IMR-90 (cell line): ENCODE data around the gene OR13J1.

Experiments
- BHLHE40 ChIP-seq: fragments of 150-350 bp; IDR thresholded peaks from 2 replicates; pipeline ENCODE4 v1.6.1; 2016; ENCODE audit warnings: mild to moderate bottlenecking, low read depth, low read length
- CEBPB ChIP-seq: IDR thresholded peaks from 2 replicates; pipeline ENCODE4 v1.6.1; 2012; ENCODE audit warnings: low read depth, low read length, improper control_type of control experiment
- CHD1 ChIP-seq: IDR thresholded peaks from 2 replicates; pipeline ENCODE4 v1.6.1; 2012; ENCODE audit warnings: low read depth, low read length, improper control_type of control experiment
- ELK1 ChIP-seq: fragments of 150-350 bp; IDR thresholded peaks from 2 replicates; pipeline ENCODE4 v1.6.1; 2016; ENCODE audit warnings: low read depth, mild to moderate bottlenecking, low read length, moderate library complexity, borderline replicate concordance
- FOS ChIP-seq: fragments of 150-350 bp; IDR thresholded peaks from 2 replicates; pipeline ENCODE4 v1.6.1; 2016; ENCODE audit warnings: low read depth, low read length
- MAZ ChIP-seq: IDR thresholded peaks from 2 replicates; pipeline ENCODE4 v1.6.1; 2012; ENCODE audit warnings: low read depth, mild to moderate bottlenecking, low read length, improper control_type of control experiment, moderate library complexity, borderline replicate concordance
- MXI1 ChIP-seq: IDR thresholded peaks from 2 replicates; pipeline ENCODE4 v1.6.1; 2012; ENCODE audit warnings: low read depth, mild to moderate bottlenecking, low read length, moderate library complexity, borderline replicate concordance
- POLR2A ChIP-seq: IDR thresholded peaks from 2 replicates; pipeline ENCODE4 v1.6.1; 2012; ENCODE audit warnings: mild to moderate bottlenecking, low read depth, low read length
- RAD21 ChIP-seq: IDR thresholded peaks from 2 replicates; pipeline ENCODE4 v1.6.1; 2012; ENCODE audit warnings: low read length, improper control_type of control experiment
- RCOR1 ChIP-seq: IDR thresholded peaks from 2 replicates; pipeline ENCODE4 v1.6.1; 2012; ENCODE audit warnings: mild to moderate bottlenecking, low read length, improper control_type of control experiment; ENCODE audit not compliant: insufficient replicate concordance
- RFX5 ChIP-seq: IDR thresholded peaks from 2 replicates; pipeline ENCODE4 v1.8.0; 2012; ENCODE audit warnings: low read depth, mild to moderate bottlenecking, low read length, moderate library complexity
- SMC3 ChIP-seq: fragments of 150-350 bp; IDR thresholded peaks from 2 replicates; pipeline ENCODE4 v1.6.1; 2016; ENCODE audit warnings: low read depth, mild to moderate bottlenecking, antibody characterized with exemption, low read length, moderate library complexity
- USF2 ChIP-seq: fragments of 150-350 bp; IDR thresholded peaks from 2 replicates; pipeline ENCODE4 v1.6.1; 2017; ENCODE audit warnings: mild to moderate bottlenecking, antibody characterized with exemption, low read length, low read depth
- TF ChIP-seq, protein P1 (sequence below): conservative IDR thresholded peaks from 2 replicates; pipeline ENCODE4 v1.5.1; 2012; ENCODE audit warnings: mild to moderate bottlenecking, low read depth, low read length, improper control_type of control experiment

DNA sequence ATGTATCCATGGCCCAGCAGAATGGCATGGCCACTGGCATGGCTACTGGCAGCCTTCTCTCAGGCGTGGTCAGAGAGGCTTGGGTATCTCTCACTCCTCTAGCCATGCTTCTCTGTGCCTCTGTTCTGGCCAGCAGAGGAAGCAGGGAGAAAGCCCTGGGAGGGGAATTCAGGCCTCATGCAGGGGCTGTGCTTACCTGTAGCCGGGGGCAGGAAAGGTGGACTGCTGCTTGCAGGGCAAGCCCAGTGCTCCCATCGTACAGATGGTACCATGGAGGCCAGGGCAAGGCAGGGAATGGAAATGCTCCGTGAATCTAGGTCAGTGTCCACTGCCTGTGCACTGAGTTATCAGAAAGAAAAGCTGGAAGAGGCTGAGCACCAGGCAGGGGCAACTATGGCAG is 2.7 kb downstream of the OR13J1 start:
- TF ChIP-seq, protein P1, sequence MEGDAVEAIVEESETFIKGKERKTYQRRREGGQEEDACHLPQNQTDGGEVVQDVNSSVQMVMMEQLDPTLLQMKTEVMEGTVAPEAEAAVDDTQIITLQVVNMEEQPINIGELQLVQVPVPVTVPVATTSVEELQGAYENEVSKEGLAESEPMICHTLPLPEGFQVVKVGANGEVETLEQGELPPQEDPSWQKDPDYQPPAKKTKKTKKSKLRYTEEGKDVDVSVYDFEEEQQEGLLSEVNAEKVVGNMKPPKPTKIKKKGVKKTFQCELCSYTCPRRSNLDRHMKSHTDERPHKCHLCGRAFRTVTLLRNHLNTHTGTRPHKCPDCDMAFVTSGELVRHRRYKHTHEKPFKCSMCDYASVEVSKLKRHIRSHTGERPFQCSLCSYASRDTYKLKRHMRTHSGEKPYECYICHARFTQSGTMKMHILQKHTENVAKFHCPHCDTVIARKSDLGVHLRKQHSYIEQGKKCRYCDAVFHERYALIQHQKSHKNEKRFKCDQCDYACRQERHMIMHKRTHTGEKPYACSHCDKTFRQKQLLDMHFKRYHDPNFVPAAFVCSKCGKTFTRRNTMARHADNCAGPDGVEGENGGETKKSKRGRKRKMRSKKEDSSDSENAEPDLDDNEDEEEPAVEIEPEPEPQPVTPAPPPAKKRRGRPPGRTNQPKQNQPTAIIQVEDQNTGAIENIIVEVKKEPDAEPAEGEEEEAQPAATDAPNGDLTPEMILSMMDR, result no peak
- TF ChIP-seq SMC3 (no peak), CHD1 (no peak), CEBPB (no peak), FOS (no peak), MXI1 (no peak), RCOR1 (no peak), RFX5 (no peak), ELK1 (no peak), POLR2A (no peak), BHLHE40 (no peak), MAZ (no peak), USF2 (no peak), RAD21 (no peak)
